GM21515 (cell line): ENCODE results near the gene TP53RK.
"Not testable (repeated sequence)": the region's sequence is repeated elsewhere in the genome, so short reads cannot be mapped to it uniquely, and the experiment has no call there.

Experiments
- ATAC-seq: cut with Tn5 transposase; IDR thresholded peaks from one replicate; pipeline ENCODE4 v1.9.1; 2021; ENCODE audit not compliant: unreplicated experiment

Gene TP53RK

GRCh38 chr20:46683939-46684750 is 5.1 kb downstream of the TP53RK start:
- ATAC-seq = no peak

GRCh38 chr20:46683668-46683938 is 5.6 kb downstream of the TP53RK start:
- ATAC-seq = no peak

GRCh38 chr20:46683011-46683667 is 6.1 kb downstream of the TP53RK start:
- ATAC-seq = no peak

GRCh38 chr20:46682063-46682821 is 7.0 kb downstream of the TP53RK start:
- no peak for ATAC-seq

GRCh38 chr20:46681032-46681854 is 8.0 kb downstream of the TP53RK start:
- no peak for ATAC-seq

GRCh38 chr20:46680684-46681031 is 8.6 kb downstream of the TP53RK start:
- ATAC-seq = no peak

GRCh38 chr20:46678516-46678915 is 10.7 kb downstream of the TP53RK start:
- ATAC-seq = no peak

- ATAC-seq = no peak
Observed at GRCh38 chr20:46677608-46678007, 11.6 kb downstream of the TP53RK start.

GRCh38 chr20:46676649-46677316 is 12.5 kb downstream of the TP53RK start:
- not testable (repeated sequence) for ATAC-seq

- no peak for ATAC-seq
Observed at GRCh38 chr20:46674253-46675083, 14.8 kb downstream of the TP53RK start.

GRCh38 chr20:46673394-46674252 is 15.6 kb downstream of the TP53RK start:
- ATAC-seq = no peak

- ATAC-seq = no peak
Observed at GRCh38 chr20:46672543-46673148, 16.6 kb downstream of the TP53RK start.

- no peak for ATAC-seq
Observed at GRCh38 chr20:46671866-46672542, 17.2 kb downstream of the TP53RK start.

- ATAC-seq = no peak
Observed at GRCh38 chr20:46670585-46671584, 18.4 kb downstream of the TP53RK start.

GRCh38 chr20:46670228-46670584 is 19.0 kb downstream of the TP53RK start:
- ATAC-seq = no peak

- ATAC-seq = no peak
Observed at GRCh38 chr20:46666818-46667515, 22.3 kb downstream of the TP53RK start.
